Natural killer cell (primary cell): ENCODE measurements around the gene MBD6. TPM values are rescaled to one million over a fixed set of nuclear protein-coding genes. Genes with fewer than 3 reads are reported as not detected.

Experiments
- ATAC-seq, 3 donors: fragments of 150-1000 bp in 2 of 3; fragments of 200-7000 bp in 1 of 3; cut with Tn5 transposase; 1 replicate in 1 of 3; 2 replicates in 2 of 3; pipeline ENCODE4 v1.10.0; 2021; ENCODE audit warnings: mild to moderate bottlenecking in 2 of 3, moderate library complexity in 2 of 3
- DNase-seq, 2 donors: peaks; one replicate each; pipeline versions ENCODE4 v3.0.0 to v3.0.0-alpha.2; 2013 to 2021; ENCODE audit warnings: mixed read lengths in 1 of 2
- H3K27ac ChIP-seq: one replicate; pipeline ENCODE4 v1.5.1; 2013; ENCODE audit warnings: mild to moderate bottlenecking, low read length
- H3K27me3 ChIP-seq: one replicate; pipeline ENCODE4 v1.6.1; 2013; ENCODE audit warnings: low read length; ENCODE audit not compliant: control insufficient read depth, insufficient read depth
- H3K36me3 ChIP-seq: one replicate; pipeline ENCODE4 v1.6.1; 2013; ENCODE audit warnings: low read length; ENCODE audit not compliant: control insufficient read depth, insufficient read depth
- H3K4me1 ChIP-seq: one replicate; pipeline ENCODE4 v1.6.1; 2013; ENCODE audit warnings: low read length; ENCODE audit not compliant: control insufficient read depth, insufficient read depth
- H3K4me3 ChIP-seq: one replicate; pipeline ENCODE4 v1.5.1; 2013; ENCODE audit warnings: low read length
- H3K9me3 ChIP-seq: one replicate; pipeline ENCODE4 v1.6.1; 2013; ENCODE audit warnings: low read length; ENCODE audit not compliant: control insufficient read depth, insufficient read depth
- H3K27ac Mint-ChIP-seq, 2 donors: one replicate each; pipeline ENCODE4 v1.8.0; 2022; ENCODE audit warnings: mild to moderate bottlenecking in 2 of 2, mixed read lengths in 2 of 2, moderate library complexity in 1 of 2
- H3K27me3 Mint-ChIP-seq, 2 donors: one replicate each; pipeline ENCODE4 v1.8.0; 2022; ENCODE audit warnings: low read depth in 2 of 2, mixed read lengths in 2 of 2
- H3K36me3 Mint-ChIP-seq: one replicate; pipeline ENCODE4 v1.8.0; 2022; ENCODE audit warnings: mixed read lengths
- H3K4me1 Mint-ChIP-seq, 2 donors: one replicate each; pipeline ENCODE4 v1.8.0; 2022; ENCODE audit warnings: mixed read lengths in 2 of 2
- H3K4me3 Mint-ChIP-seq: one replicate; pipeline ENCODE4 v1.8.0; 2022; ENCODE audit warnings: mild to moderate bottlenecking, moderate library complexity, mixed read lengths
- H3K9me3 Mint-ChIP-seq, 2 donors: one replicate each; pipeline ENCODE4 v1.8.0; 2022; ENCODE audit warnings: mixed read lengths in 2 of 2
- CTCF ChIP-seq: fragments of 200-600 bp; IDR thresholded peaks from one replicate; pipeline ENCODE4 v1.8.0; 2022; ENCODE audit warnings: antibody characterized with exemption
- WGBS: methylation state at CpG from one replicate; pipeline ENCODE4 v1.1.7; 2013; ENCODE audit warnings: missing lambda C conversion rate; ENCODE audit not compliant: insufficient coverage; 5-methylcytosine and 5-hydroxymethylcytosine counted together
- intact Hi-C: fragments of 100-400 bp; cut with micrococcal nuclease; formaldehyde crosslinking; loops from one replicate; pipeline ENCODE4 v1.14.2; 2022
- total RNA-seq, 4 donors: library from RNA; stranded (reverse); fragments of 120-200 nt in 1 of 4; gene quantifications; one replicate each; pipeline versions ENCODE4 v1.2.3 to v1.2.4, GENCODE V29; 2013 to 2022

MBD6 gene
- total RNA-seq, 3 donors from 2014 or later (not counting 1 experiment from before 2014, with no cell fraction given): 130 to 142 (median 139) TPM

- DNase-seq (no peak), ATAC-seq (no peak)
- WGBS: 94% methylated on average over 12 of the region's 12 CpGs
- Mint-ChIP-seq H3K4me3 (no peak overlapping the region), H3K27ac (no peak overlapping the region), H3K36me3 (no peaks in the 10 kb centered on the region), H3K27me3 (peaks cover 0 to 13% of the 10 kb centered on the region in 2 donors), H3K9me3 (no peaks in the 10 kb centered on the region), H3K4me1 (no peaks in the 10 kb centered on the region)
- Histone ChIP-seq H3K36me3 (no peaks in the 10 kb centered on the region), H3K27ac (no peak overlapping the region), H3K27me3 (no peaks in the 10 kb centered on the region), H3K4me1 (no peaks in the 10 kb centered on the region), H3K4me3 (no peak overlapping the region), H3K9me3 (no peaks in the 10 kb centered on the region)
- intact Hi-C loops: no loop called here
- no peak for TF ChIP-seq CTCF
Measured at GRCh38 chr12:57571926-57572762, 49.5 kb downstream of the MBD6 start.

GRCh38 chr12:57574795-57575194 lies 52.2 kb downstream of the MBD6 start:
- peaks cover 0 to 7% of the 10 kb centered on the region in 2 donors for H3K27me3 Mint-ChIP-seq

GRCh38 chr12:57575771-57576612 lies 53.4 kb downstream of the MBD6 start:
- no peaks in the 10 kb centered on the region for H3K36me3 Mint-ChIP-seq
- no peaks in the 10 kb centered on the region for H3K4me1 ChIP-seq
- H3K4me3 ChIP-seq: no peak overlapping the region
- WGBS: 88% methylated on average over 12 of the region's 12 CpGs
- intact Hi-C loops: no loop called here
- no peaks in the 10 kb centered on the region for H3K9me3 Mint-ChIP-seq
- ATAC-seq (no peak), DNase-seq (no peak)
- H3K27ac ChIP-seq: no peak overlapping the region
- H3K27ac Mint-ChIP-seq: no peak overlapping the region
- H3K4me3 Mint-ChIP-seq: no peak overlapping the region
- TF ChIP-seq CTCF: no peak
- H3K27me3 Mint-ChIP-seq: peaks cover 0 to 8% of the 10 kb centered on the region in 2 donors
- no peaks in the 10 kb centered on the region for H3K4me1 Mint-ChIP-seq
- no peaks in the 10 kb centered on the region for H3K9me3 ChIP-seq
- no peaks in the 10 kb centered on the region for H3K27me3 ChIP-seq
- H3K36me3 ChIP-seq: no peaks in the 10 kb centered on the region

More at GRCh38 chr12:57574795-57575194, 52.2 kb downstream of the MBD6 start:
- no peaks in the 10 kb centered on the region for H3K4me1 ChIP-seq
- no peaks in the 10 kb centered on the region for H3K27me3 ChIP-seq
- no peak for TF ChIP-seq CTCF
- no peak overlapping the region for H3K4me3 ChIP-seq
- Mint-ChIP-seq H3K27ac (no peak overlapping the region), H3K4me3 (no peak overlapping the region), H3K4me1 (no peaks in the 10 kb centered on the region), H3K9me3 (no peaks in the 10 kb centered on the region), H3K36me3 (no peaks in the 10 kb centered on the region)
- H3K9me3 ChIP-seq: no peaks in the 10 kb centered on the region
- 90% methylated on average over 10 of the region's 10 CpGs for WGBS
- intact Hi-C loops: no loop called here
- no peak overlapping the region for H3K27ac ChIP-seq
- DNase-seq (no peak), ATAC-seq (no peak)
- H3K36me3 ChIP-seq: no peaks in the 10 kb centered on the region
